ENCODE results near the gene PCBP3.

PCBP3 gene

GRCh38 chr21:45763506-45763905, 120.0 kb downstream of the PCBP3 start:
- FAIRE-seq, result no peak

DNA sequence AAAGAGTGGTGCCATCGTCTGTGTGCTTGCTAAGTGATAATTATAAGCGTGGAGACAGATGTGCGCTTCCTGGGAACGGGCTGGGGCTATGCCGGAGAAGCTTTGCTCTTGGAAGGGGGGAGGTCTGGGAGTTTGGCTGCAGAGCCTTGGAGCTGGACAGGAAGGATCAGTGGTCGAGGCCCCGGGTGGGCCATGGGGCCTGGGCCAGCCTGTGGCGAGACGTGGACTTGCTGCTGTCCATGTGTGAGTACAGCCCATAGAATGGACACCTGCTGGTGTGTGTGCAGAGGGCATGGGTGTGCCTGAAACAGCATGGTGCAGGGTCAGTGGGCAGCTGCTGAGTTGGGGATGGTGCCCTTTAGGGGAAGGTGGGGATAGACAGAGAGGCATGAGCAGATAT, 121.3 kb downstream of the PCBP3 start:
- FAIRE-seq, result no peak

- no peak for FAIRE-seq
Observed at GRCh38 chr21:45765375-45765774, 121.8 kb downstream of the PCBP3 start.

DNA sequence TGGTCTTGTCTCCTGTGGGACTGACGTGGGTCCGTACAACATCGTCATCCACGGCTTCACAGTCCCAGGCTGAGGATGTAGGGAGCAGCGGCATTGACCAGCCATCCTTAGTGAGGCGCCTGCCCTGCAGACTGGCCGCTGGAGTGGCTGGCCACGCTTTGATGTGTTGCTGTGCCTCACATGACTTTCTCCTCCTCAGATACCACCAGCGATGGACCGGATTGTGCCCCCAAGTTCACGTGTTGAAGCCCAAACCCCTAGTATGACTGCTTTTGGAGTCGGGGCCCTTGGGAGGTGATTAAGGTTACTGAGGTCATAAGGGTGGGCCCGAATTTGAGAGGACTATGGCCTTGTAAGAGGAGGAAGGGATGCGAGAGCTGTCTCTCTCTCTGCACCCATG, 122.5 kb downstream of the PCBP3 start:
- no peak for FAIRE-seq

DNA sequence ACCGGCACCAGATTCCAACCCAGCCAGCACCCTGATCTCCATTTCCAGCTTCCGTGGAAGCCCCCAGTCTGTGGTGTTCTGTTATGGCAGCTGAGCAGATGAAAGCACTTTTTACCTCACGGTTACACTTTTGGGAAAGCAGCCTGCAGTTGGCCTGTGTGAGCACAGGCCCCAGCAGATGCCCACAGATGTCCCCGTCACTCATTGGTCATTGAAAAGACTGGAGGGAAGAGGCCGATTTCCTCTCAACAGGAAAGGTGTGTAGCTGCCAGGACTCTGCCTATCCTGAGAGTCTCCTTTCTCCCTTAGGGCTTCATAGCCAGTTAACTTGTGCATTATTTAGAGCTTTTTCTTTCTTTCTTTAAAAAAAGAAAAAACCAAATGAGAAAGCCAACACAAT, 123.0 kb downstream of the PCBP3 start:
- no peak for FAIRE-seq

- FAIRE-seq, result no peak
Observed at GRCh38 chr21:45767071-45768006, 123.8 kb downstream of the PCBP3 start.

GRCh38 chr21:45768011-45768739, 124.7 kb downstream of the PCBP3 start:
- FAIRE-seq, result no peak

- no peak for FAIRE-seq
Observed at GRCh38 chr21:45768740-45769048, 125.2 kb downstream of the PCBP3 start.

DNA sequence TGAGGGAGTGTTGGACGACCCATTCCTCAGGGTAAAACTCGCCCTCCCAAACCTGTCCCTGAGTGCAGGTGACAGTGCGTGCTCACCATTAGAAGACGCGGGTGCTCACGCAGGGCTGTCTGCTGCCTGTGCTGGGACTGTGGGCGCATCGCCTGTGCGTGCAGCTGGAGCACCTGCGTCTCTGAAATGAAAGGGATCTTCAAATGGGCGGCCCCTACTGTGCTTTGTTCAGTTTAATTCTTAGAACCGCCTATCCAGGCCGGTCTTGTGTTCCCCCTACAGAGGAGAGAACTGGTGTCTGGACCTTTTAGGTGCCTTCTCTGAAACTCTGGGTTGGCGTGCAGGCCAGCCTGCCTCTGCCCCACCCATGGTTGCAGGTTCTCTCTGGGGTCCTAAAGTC, 125.8 kb downstream of the PCBP3 start:
- no peak for FAIRE-seq

DNA sequence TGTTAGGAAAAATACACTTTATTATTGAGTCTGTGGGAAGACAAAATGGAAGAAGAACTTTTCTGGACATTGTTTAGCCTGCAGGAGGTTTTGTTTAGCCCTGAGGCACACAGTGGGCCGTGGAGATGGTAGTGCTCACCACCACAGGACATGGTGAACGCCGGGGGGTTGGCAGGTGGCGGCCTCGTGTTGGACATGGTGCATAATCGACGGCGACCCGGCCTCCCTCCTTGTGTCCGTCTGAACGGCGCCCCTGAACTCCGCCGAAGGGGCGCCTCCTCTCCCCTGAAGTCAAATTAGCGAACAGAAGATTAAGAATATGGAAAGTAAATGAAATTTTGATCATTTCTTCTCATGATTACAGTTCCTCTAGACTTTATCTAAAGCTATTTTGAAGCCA, 126.4 kb downstream of the PCBP3 start:
- FAIRE-seq, result no peak

GRCh38 chr21:45772180-45772579, 128.7 kb downstream of the PCBP3 start:
- FAIRE-seq, result no peak

DNA sequence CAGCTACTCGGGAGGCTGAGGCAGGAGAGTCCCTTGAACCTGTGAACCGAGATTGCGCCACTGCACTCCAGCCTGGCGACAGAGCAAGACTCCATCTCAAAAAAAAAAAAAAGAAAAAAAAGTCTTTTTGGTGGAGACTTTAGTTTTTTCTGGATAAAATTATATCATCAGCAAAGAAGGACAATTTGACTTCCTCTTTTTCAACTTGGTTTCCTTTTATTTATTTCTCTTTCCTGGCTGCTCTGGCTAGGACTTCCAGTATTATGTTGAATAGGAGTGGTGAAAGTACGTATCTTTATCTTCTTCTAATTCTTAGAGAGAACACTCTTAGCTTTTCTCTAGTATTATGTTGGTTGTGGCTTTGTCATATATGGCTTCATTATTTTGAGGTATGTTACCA, 130.8 kb downstream of the PCBP3 start:
- no peak for FAIRE-seq

DNA sequence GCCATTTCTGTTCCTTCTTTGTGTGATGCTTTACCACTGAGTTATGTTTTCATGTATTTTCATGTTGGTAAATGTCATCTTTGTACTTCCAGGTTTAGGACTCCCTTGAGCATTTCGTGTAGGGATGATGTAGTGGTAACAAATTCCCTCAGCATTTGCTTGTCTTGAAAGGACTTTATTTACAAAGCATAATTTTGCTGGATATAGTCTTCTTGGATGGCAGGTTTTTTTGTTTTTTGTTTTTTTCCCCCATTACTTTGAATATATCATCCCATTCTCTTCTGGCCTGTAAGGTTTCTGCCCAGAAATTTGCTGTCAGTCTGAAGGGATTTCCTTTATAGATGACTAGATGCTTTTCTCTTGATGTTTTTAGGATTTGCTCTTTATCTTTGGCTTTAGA, 133.4 kb downstream of the PCBP3 start:
- FAIRE-seq, result no peak

GRCh38 chr21:45778686-45779085, 135.2 kb downstream of the PCBP3 start:
- FAIRE-seq, result no peak

GRCh38 chr21:45779226-45779625, 135.7 kb downstream of the PCBP3 start:
- no peak for FAIRE-seq

DNA sequence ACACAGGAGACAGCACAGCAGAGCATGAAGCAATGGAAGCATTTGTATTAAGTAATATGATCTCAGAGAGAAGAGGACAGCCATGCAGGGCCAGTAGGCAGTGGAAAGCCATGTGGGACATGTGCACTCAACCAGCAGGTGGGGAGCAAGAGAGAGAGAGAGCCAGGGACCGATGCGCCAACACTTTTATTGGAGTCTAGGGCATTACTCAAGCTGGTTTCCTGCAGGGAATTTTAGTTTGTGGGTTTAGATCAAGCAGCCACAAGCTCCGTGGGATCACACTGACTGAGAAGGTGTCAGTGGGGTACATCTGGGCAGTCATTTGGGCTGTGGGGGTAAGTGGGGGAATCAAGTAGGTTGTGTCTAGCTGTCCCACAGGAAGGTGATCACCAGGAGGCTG, 137.1 kb downstream of the PCBP3 start:
- FAIRE-seq, result no peak

- no peak for FAIRE-seq
Observed at GRCh38 chr21:45781741-45782140, 138.2 kb downstream of the PCBP3 start.

DNA sequence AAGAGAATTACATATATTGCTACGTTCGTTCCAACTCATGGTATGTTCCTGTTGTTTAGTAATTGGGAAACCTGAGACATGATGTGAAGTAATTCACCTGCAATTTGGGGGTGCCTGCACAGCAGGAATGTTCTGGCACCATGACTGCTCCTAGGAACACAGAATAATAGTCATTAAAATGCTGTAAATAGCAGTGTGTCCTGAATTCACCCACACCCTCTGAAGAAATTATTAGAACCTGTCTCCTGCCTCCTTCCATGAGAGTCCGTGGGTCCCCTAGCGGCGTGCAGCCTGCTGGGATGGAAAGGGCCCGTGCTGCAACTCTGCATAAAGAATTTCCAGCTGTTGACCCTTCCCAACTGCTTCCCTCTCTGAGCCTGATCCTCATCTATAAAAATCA, 143.1 kb downstream of the PCBP3 start:
- no peak for FAIRE-seq

- no peak for FAIRE-seq
Observed at GRCh38 chr21:45787371-45787770, 143.8 kb downstream of the PCBP3 start.

DNA sequence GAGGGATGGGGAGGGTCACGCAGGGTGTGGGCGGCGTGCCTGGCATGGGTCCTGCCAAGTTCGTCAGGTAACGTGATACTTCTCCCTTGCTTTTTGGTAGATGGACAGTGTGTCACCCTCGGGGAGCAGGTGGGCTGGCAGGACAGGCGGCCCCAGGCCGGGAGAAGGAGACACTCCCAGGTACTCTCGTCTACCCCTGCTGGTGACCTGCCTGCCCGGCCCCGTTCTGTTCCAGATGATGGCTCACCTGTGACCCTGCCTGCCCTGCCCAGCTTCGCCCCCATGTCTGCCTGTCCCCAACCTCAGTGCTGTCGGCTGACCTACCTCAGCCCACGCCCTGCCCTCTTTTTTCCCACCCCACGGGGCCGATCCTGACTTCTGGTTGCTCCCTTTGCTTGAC, 144.7 kb downstream of the PCBP3 start:
- no peak for FAIRE-seq

- FAIRE-seq, result no peak
Observed at GRCh38 chr21:45788637-45789506, 145.3 kb downstream of the PCBP3 start.

- no peak for FAIRE-seq
Observed at GRCh38 chr21:45790427-45790826, 146.9 kb downstream of the PCBP3 start.

Measured in TTC549 (cell line).